BE2C (cell line): ENCODE data around the gene ZNF814.
"Not testable (repeated sequence)": the region's sequence is repeated elsewhere in the genome, so short reads cannot be mapped to it uniquely, and the experiment has no call there.

Experiments
- DNase-seq: peaks from one replicate; pipeline ENCODE4 v3.0.0-alpha.2; 2020
- H3K27me3 ChIP-seq: fragments of 250-450 bp; sonication (Bioruptor Pico); 2 replicates; pipeline ENCODE4 v1.5.1; 2020; ENCODE audit warnings: mild to moderate bottlenecking
- H3K36me3 ChIP-seq: fragments of 250-450 bp; sonication (Bioruptor Pico); 2 replicates; pipeline ENCODE4 v1.5.1; 2020; ENCODE audit warnings: mild to moderate bottlenecking
- H3K4me1 ChIP-seq: fragments of 250-450 bp; sonication (Bioruptor Pico); 2 replicates; pipeline ENCODE4 v1.5.1; 2020
- H3K4me3 ChIP-seq: 2 replicates; pipeline ENCODE4 v1.5.1; 2011; ENCODE audit warnings: low read depth, low read length
- H3K9me3 ChIP-seq: fragments of 250-450 bp; sonication (Bioruptor Pico); 2 replicates; pipeline ENCODE4 v1.5.1; 2020
- TF ChIP-seq, protein P1 (sequence below): IDR thresholded peaks from 2 replicates; pipeline ENCODE4 v1.5.1; 2012; ENCODE audit warnings: mild to moderate bottlenecking, low read depth, low read length

The ZNF814 gene

DNA sequence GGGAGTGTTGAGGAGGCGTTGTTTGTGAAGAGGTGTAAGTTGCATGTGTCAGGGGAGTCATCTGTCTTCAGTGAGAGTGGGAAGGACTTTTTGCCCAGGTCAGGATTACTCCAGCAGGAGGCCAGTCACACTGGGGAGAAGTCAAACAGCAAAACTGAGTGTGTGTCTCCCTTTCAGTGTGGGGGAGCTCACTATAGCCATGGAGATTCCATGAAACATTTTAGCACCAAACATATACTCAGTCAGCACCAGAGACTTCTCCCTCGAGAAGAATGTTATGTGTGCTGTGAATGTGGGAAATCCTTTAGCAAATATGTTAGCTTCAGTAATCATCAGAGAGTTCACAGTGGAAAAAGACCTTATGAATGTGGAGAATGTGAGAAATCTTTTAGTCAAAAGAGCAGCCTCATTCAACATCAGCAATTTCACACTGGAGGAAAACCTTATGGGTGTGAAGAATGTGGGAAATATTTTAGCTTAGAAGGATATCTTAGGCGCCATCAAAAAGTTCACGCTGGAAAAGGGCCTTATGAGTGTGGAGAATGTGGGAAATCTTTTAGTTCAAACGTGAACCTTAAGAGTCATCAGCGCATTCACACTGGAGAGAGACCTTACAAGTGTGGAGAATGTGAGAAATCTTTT, 47.6 kb downstream of the ZNF814 start:
- Histone ChIP-seq H3K4me3 (no peak overlapping the region), H3K4me1 (no peaks in the 10 kb centered on the region), H3K9me3 (no peaks in the 10 kb centered on the region), H3K36me3 (peaks cover 34% of the 10 kb centered on the region), H3K27me3 (no peaks in the 10 kb centered on the region)
- TF ChIP-seq, protein P1, sequence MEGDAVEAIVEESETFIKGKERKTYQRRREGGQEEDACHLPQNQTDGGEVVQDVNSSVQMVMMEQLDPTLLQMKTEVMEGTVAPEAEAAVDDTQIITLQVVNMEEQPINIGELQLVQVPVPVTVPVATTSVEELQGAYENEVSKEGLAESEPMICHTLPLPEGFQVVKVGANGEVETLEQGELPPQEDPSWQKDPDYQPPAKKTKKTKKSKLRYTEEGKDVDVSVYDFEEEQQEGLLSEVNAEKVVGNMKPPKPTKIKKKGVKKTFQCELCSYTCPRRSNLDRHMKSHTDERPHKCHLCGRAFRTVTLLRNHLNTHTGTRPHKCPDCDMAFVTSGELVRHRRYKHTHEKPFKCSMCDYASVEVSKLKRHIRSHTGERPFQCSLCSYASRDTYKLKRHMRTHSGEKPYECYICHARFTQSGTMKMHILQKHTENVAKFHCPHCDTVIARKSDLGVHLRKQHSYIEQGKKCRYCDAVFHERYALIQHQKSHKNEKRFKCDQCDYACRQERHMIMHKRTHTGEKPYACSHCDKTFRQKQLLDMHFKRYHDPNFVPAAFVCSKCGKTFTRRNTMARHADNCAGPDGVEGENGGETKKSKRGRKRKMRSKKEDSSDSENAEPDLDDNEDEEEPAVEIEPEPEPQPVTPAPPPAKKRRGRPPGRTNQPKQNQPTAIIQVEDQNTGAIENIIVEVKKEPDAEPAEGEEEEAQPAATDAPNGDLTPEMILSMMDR, result no peak
- no peak for DNase-seq

DNA sequence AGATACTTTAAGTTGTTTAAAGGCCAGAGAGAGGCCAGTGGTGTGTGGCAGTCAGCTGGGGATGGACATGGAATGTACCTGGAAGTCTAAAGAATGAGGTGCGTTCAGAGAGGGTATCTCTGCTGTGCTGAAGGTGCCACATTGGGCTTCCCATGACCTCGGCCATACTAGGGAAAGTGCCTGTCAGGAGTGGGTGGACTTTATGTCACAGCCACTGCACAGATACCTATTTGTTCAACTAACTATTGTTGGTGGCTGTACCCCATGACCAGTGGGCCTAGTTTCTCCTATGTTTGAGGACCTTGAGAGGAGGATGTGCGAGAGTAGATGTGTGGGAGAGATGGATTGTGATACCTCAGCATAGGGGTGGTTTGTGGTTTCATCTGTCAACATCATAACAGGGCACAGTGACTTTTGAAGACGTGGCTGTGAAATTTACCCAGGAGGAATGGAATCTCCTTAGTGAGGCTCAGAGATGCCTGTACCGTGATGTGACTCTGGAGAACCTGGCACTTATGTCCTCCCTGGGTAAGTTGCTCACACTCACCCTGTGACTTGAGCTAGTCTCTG, 50.1 kb downstream of the ZNF814 start:
- DNase-seq, H3K4me1 ChIP-seq, H3K9me3 ChIP-seq, H3K27me3 ChIP-seq, H3K4me3 ChIP-seq: not testable (repeated sequence)
- H3K36me3 ChIP-seq, result peaks cover 34% of the 10 kb centered on the region

DNA sequence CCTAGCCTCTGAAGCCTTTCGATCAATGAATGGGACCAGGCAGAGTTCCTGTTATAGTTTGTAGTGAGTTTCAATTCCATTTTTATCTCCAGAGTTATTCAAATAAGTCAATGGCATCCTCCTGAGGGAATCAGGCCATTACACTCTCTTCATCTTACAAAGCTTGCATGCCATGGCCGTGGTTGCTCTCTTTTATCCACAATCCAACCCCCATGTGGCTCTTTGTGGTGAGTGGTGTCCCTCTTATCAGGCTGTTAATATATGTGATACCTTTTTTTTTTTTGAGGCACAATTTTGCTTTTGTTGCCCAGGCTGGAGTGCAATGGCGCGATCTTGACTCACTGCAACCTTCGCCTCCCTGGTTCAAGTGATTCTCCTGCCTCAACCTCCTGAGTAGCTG, 51.8 kb downstream of the ZNF814 start:
- not testable (repeated sequence) for H3K27me3 ChIP-seq, H3K4me3 ChIP-seq, H3K4me1 ChIP-seq, DNase-seq, H3K9me3 ChIP-seq
- peaks cover 25% of the 10 kb centered on the region for H3K36me3 ChIP-seq

DNA sequence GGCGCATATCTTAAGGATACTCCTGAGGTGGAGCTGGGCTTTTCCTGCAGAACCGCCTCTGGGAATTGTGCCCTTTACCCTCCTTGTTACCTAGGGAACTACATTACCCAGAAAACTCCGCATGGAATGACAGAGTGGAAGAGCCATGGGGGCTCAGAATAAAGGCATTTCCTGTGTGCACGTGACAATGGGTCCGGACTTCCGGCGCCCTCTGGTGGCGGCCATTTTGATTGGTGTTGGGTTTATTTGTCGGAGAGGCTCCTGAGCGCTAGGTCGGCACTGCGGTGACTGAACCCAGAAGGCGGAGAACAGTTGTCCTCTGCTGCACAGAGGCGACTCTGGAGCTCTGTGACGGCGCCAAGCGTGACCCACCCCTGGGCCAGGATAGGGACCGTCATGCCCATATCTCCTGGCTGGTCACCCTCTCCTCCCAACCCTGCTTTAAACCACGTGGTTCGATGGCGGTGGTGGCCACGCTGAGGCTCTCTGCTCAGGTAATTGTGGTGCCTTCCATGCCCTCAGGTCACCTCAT, 58.7 kb downstream of the ZNF814 start, which contains the start of gene ZNF587B:
TSS of gene ZNF587B (plus strand) at position 229 of the 532 bp plus-strand sequence. CDS start at position 459, 230 bp downstream.
- no peaks in the 10 kb centered on the region for H3K27me3 ChIP-seq
- DNase-seq, result peak; percentile 52
- H3K4me1 ChIP-seq, result no peaks in the 10 kb centered on the region
- peaks cover 22% of the 10 kb centered on the region for H3K36me3 ChIP-seq
- no peak within 1 kb of the TSS for H3K4me3 ChIP-seq
- no peaks in the 10 kb centered on the region for H3K9me3 ChIP-seq
- TF ChIP-seq, protein P1, result peak; percentile 48

DNA sequence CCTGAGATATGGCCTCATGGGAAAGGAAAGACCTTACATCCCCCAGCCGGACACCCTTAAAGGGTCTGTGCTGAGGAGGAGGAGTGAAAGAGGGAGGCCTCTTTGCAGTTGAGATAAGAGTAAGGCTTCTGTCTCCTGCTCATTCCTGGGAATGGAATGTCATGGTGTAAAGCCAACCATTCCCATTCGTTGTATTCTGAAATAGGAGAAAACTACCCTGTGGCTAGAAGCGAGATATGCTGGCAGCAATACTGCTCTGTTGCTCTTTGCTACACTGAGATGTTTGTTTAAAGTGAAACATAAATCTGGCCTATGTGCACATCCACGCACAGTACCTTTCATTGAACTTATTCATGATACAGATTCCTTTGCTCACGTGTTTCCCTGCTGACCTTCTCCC, 59.5 kb downstream of the ZNF814 start:
- Histone ChIP-seq H3K4me3 (no peak overlapping the region), H3K9me3 (no peaks in the 10 kb centered on the region), H3K36me3 (peaks cover 26% of the 10 kb centered on the region), H3K4me1 (no peaks in the 10 kb centered on the region), H3K27me3 (no peaks in the 10 kb centered on the region)
- TF ChIP-seq, protein P1, result no peak
- DNase-seq, result no peak

DNA sequence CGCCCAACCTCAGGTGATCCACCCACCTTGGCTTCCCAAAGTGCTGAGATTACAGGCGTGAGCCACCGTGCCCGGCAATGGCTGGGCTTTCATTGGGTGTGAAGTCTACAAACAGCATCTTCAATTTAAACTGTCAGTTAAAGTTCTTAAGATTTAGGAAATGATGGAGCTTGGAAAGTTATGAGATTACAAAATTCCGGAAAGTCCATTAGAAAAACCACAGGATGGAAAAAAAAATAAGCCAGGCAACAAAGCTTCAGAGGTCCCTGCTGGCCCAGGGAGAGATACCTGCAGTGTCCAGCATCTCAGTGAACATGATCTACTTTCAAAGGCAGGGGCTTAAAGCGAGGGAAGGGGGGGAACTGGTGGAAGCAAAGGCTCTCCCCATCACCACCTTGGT, 63.3 kb downstream of the ZNF814 start:
- TF ChIP-seq, protein P1, result no peak
- Histone ChIP-seq H3K9me3 (no peaks in the 10 kb centered on the region), H3K4me3 (no peak overlapping the region), H3K27me3 (no peaks in the 10 kb centered on the region), H3K36me3 (peaks cover 48% of the 10 kb centered on the region), H3K4me1 (no peaks in the 10 kb centered on the region)
- no peak for DNase-seq

DNA sequence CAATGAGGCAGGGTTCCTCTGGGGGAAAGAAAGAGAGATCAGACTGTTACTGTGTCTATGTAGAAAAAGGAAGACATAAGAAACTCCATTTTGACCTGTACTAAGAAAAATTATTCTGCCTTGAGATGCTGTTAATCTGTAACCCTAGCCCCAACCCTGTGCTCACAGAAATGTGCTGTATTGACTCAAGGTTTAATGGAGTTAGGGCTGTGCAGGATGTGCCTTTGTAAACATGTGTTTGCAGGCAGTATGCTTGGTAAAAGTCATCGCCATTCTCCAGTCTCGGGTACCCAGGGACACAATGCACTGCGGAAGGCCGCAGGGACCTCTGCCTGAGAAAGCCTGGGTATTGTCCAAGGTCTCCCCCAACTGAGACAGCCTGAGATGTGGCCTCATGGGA, 65.2 kb downstream of the ZNF814 start:
- H3K4me1 ChIP-seq, result not testable (repeated sequence)

DNA sequence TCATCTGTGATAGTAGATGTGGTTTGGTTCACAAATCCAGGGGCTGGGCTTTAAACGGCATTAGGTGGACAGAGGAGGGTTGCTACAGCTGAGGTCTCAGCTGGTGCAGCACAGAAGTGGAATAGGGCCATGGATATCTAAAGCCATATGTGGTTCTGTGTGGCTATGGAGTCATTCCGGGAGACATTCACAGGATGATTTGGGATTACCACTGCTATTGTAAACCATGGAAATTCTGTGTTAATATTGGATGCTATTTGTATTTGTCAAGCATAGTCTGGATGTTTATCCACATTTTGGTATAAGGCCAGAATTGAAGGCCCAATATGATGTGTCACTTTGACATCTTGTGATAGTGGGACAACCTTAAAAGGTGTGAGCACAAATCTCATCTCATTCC, 65.7 kb downstream of the ZNF814 start:
- DNase-seq, H3K27me3 ChIP-seq, H3K4me3 ChIP-seq, H3K9me3 ChIP-seq, H3K4me1 ChIP-seq: not testable (repeated sequence)
- peaks cover 32% of the 10 kb centered on the region for H3K36me3 ChIP-seq

More for the DNA sequence above, 65.2 kb downstream of the ZNF814 start:
- not testable (repeated sequence) for H3K9me3 ChIP-seq, H3K4me3 ChIP-seq, H3K27me3 ChIP-seq, DNase-seq
- H3K36me3 ChIP-seq, result peaks cover 34% of the 10 kb centered on the region

DNA sequence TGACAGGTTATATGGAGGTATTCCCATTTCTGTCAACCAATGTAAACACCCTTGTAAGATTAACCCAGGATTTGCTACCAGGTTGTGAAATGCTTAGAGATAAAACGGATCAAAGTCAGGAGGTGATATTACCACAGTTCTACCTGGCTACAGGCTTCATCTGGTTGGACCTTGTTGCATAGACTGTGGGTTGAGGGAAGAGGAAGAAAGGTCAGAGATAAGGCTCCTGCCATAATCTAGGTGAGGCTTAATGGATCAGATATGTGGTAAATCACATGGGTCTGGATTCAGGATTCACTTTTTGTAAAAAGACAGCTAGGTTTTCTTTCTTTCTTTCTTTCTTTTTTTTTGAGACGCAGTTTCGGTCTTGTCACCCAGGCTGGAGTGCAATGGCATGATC, 67.3 kb downstream of the ZNF814 start:
- H3K4me3 ChIP-seq, DNase-seq, H3K9me3 ChIP-seq, H3K4me1 ChIP-seq, H3K27me3 ChIP-seq: not testable (repeated sequence)
- H3K36me3 ChIP-seq, result peaks cover 32% of the 10 kb centered on the region

DNA sequence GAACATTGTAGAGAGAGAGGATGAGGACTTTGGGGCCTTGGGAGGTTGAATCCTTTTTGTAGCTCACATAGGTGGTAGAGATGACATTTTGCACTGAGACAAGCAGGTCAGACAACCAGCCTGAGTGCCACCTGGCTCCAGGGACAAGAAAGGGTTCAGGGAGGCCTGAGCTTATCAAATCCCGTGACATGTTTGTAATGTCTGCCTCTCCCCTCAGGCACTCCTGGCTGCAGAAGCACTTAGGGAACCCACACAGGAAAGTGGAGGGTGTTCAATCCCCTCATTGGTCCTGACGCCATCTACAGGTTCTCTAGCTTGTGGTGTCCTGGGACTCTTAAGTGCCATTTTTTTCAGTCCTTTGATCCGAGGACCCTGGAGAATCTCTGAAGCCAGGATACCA, 67.7 kb downstream of the ZNF814 start:
- H3K4me1 ChIP-seq, H3K9me3 ChIP-seq, DNase-seq, H3K27me3 ChIP-seq: not testable (repeated sequence)
- Histone ChIP-seq H3K4me3 (peak overlapping the region; percentile 99; the same call in 1 of the 2 replicates), H3K36me3 (peaks cover 28% of the 10 kb centered on the region)
